Type B pancreatic cell (in vitro differentiated cells): ENCODE results near the gene APH1B. TPM values are rescaled to one million over a fixed set of nuclear protein-coding genes. Genes with fewer than 3 reads are reported as not detected.
A peak's percentile ranks its signal among the peaks of the same experiment; 100 is the strongest.

ENCODE experiments used
- DNase-seq: peaks from one replicate; pipeline ENCODE4 v3.0.0; 2021; ENCODE audit warnings: mixed read lengths; ENCODE audit not compliant: unreplicated experiment; ENCODE audit errors: extremely low spot score
- H3K27ac Mint-ChIP-seq: 2 replicates; pipeline ENCODE4 v1.8.0; 2021; ENCODE audit warnings: mild to moderate bottlenecking, mixed read lengths
- H3K27me3 Mint-ChIP-seq: 2 replicates; pipeline ENCODE4 v1.8.0; 2021; ENCODE audit warnings: mixed read lengths
- H3K36me3 Mint-ChIP-seq: 2 replicates; pipeline ENCODE4 v1.8.0; 2021; ENCODE audit warnings: mixed read lengths
- H3K4me1 Mint-ChIP-seq: one replicate; pipeline ENCODE4 v1.8.0; 2021; ENCODE audit warnings: mixed read lengths; ENCODE audit not compliant: unreplicated experiment
- H3K4me3 Mint-ChIP-seq: 2 replicates; pipeline ENCODE4 v1.8.0; 2021; ENCODE audit warnings: mild to moderate bottlenecking, mixed read lengths
- H3K9me3 Mint-ChIP-seq: 2 replicates; pipeline ENCODE4 v1.8.0; 2021; ENCODE audit warnings: mixed read lengths
- total RNA-seq: library from RNA; stranded (reverse); gene quantifications from 2 replicates; pipeline ENCODE4 v1.2.1, GENCODE V29; 2021; ENCODE audit warnings: low replicate concordance
- TF ChIP-seq, protein P1 (sequence below): fragments of 200-600 bp; sonication (generic); conservative IDR thresholded peaks from 2 replicates; pipeline ENCODE4 v1.5.0; 2021; ENCODE audit warnings: antibody characterized with exemption, mild to moderate bottlenecking

APH1B gene
- total RNA-seq, 1 donor from 2014 or later: 16.0 TPM

DNA sequence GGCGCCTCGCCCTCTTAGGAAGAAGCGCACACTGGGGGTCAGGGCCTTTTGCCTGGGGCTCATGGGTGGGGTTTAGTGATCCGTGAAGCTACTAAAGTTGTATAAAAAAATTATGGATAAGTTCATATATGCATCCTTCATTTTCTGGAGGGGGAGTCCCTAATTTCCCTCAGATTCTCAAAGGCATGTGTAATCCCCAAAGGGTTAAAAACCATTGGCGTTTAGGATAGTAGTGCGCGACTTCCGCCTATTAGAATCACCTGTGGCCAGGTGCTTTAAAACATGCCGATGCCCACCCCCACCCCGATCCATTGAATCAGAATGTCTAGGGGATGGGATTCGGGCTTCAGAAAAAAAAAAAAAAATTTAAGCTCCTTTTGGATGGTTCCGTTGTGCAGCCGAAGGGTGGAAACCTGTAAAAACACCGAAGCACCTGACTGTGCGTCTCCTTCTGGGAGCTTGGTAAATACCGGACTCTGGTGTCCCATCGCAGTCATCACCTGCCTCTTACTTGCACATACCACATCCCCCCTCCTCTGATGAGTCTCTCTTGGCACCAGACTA lies 570 bp downstream of the APH1B start:
- no peaks in the 10 kb centered on the region for H3K27me3 Mint-ChIP-seq
- no peaks in the 10 kb centered on the region for H3K9me3 Mint-ChIP-seq
- H3K27ac Mint-ChIP-seq: peak overlapping the region; percentile 82
- H3K36me3 Mint-ChIP-seq: no peaks in the 10 kb centered on the region
- peaks cover 14% of the 10 kb centered on the region for H3K4me1 Mint-ChIP-seq
- DNase-seq: no peak
- peak overlapping the region; percentile 86 for H3K4me3 Mint-ChIP-seq
- TF ChIP-seq, protein P1, sequence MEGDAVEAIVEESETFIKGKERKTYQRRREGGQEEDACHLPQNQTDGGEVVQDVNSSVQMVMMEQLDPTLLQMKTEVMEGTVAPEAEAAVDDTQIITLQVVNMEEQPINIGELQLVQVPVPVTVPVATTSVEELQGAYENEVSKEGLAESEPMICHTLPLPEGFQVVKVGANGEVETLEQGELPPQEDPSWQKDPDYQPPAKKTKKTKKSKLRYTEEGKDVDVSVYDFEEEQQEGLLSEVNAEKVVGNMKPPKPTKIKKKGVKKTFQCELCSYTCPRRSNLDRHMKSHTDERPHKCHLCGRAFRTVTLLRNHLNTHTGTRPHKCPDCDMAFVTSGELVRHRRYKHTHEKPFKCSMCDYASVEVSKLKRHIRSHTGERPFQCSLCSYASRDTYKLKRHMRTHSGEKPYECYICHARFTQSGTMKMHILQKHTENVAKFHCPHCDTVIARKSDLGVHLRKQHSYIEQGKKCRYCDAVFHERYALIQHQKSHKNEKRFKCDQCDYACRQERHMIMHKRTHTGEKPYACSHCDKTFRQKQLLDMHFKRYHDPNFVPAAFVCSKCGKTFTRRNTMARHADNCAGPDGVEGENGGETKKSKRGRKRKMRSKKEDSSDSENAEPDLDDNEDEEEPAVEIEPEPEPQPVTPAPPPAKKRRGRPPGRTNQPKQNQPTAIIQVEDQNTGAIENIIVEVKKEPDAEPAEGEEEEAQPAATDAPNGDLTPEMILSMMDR: no peak

DNA sequence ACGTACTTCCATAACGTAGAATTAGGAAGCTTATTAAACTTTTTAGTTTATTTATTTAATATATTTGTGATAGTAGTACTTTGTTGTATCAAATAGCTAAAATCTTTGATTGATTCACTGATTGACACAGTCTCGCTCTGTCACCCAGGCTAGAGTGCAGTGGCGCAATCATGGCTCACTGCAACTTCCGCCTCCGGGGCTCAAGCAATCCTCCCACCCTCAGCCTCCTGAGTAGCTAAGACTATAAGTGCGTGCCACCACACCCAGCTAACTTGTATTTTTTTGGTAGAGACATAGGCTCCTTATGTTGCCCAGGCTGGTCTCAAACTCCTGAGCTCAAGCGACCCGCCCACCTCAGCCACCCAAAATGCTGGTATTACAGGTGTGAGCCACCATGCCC lies 5.7 kb downstream of the APH1B start:
- Mint-ChIP-seq H3K9me3 (no peaks in the 10 kb centered on the region), H3K4me3 (no peak overlapping the region), H3K36me3 (no peaks in the 10 kb centered on the region), H3K27ac (no peak overlapping the region), H3K27me3 (no peaks in the 10 kb centered on the region), H3K4me1 (peaks cover 9% of the 10 kb centered on the region)
- no peak for DNase-seq
- TF ChIP-seq, protein P1: no peak

DNA sequence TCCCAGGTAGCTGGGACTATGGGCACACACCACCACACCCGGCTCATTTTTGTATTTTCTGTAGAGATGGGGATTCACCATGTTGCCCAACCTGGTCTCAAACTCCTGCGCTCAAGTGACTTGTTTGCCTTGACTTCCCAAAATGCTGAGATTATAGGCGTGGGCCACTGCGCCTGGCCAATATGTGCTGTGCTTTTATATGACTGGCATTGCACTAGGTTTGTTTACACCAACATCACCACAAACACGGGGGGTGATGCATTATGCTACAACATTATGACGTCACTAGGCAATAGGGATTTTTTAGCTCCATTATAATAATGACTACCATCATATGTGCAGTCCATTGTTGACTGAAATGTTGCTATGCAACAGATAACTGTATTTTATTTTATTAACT lies 6.9 kb downstream of the APH1B start:
- Mint-ChIP-seq H3K36me3 (no peaks in the 10 kb centered on the region), H3K27ac (no peak overlapping the region), H3K4me3 (no peak overlapping the region), H3K4me1 (peaks cover 10% of the 10 kb centered on the region), H3K27me3 (no peaks in the 10 kb centered on the region), H3K9me3 (no peaks in the 10 kb centered on the region)
- DNase-seq: no peak
- TF ChIP-seq, protein P1: no peak

DNA sequence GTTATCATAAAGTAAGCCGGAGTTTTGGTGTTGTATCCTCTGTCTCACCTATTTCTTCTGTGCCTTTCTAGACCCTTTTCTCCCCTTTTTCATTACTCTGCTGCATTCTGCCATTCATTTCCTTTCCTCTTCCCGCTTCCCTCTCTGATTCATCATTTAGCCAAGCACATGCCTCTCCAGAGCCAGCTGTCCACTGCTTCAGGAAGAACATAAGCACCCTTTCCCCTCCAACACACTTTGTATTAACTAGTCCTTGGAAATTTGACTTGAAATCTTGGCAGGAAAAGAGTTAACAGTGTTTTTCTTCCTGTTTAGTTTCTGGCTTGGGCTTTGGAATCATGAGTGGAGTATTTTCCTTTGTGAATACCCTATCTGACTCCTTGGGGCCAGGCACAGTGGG lies 9.7 kb downstream of the APH1B start:
- Mint-ChIP-seq H3K9me3 (no peaks in the 10 kb centered on the region), H3K4me1 (peaks cover 21% of the 10 kb centered on the region), H3K27me3 (no peaks in the 10 kb centered on the region), H3K36me3 (peaks cover 5% of the 10 kb centered on the region), H3K27ac (no peak overlapping the region), H3K4me3 (no peak overlapping the region)
- no peak for DNase-seq
- TF ChIP-seq, protein P1: no peak

DNA sequence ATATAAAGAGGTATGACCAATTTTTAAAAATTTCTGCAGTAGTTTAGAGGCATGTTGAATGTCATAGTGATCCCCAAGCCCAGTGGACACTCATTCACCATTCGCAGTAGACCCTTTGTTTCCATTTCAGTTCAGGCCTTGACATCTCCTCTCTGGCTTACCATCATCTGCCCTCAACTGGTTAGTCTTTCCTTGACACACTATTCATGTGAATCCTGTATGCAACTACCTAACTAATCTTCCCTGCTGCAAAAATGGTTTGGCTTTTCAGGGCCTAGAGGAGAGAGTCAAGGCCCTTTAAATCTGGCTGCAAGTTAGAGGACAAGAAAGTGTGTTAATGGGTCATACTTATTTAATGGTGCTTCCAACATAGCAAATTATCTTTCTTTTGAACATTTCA lies 10.9 kb downstream of the APH1B start:
- DNase-seq: no peak
- TF ChIP-seq, protein P1: no peak
- Mint-ChIP-seq H3K4me1 (peaks cover 21% of the 10 kb centered on the region), H3K9me3 (no peaks in the 10 kb centered on the region), H3K27me3 (no peaks in the 10 kb centered on the region), H3K36me3 (peaks cover 5% of the 10 kb centered on the region), H3K27ac (no peak overlapping the region), H3K4me3 (no peak overlapping the region)
